K562 (cell line): ENCODE results near the gene SEMA3A. TPM values are rescaled to one million over a fixed set of nuclear protein-coding genes. Genes with fewer than 3 reads are reported as not detected.

ENCODE experiments used
- CAMTA2 ChIP-seq: fragments of 250-450 bp; sonication (Bioruptor Pico); conservative IDR thresholded peaks from 2 replicates; pipeline ENCODE4 v1.5.1; 2022
- FOXP1 ChIP-seq: sonication (generic); formaldehyde crosslinking; IDR thresholded peaks from 2 replicates; pipeline ENCODE4 v1.8.0; 2022; ENCODE audit warnings: mild to moderate bottlenecking, missing genetic modification reagents
- SMC3 ChIP-seq: conservative IDR thresholded peaks from 2 replicates; pipeline ENCODE4 v1.6.1; 2011; ENCODE audit warnings: low read depth, low read length, improper control_type of control experiment; ENCODE audit not compliant: insufficient read depth
- TAL1 ChIP-seq: fragments of 450-650 bp; IDR thresholded peaks from 2 replicates; pipeline ENCODE4 v1.6.1; 2016; ENCODE audit warnings: mild to moderate bottlenecking
- TEAD2 ChIP-seq: fragments of 450-650 bp; IDR thresholded peaks from 2 replicates; pipeline ENCODE4 v1.6.1; 2016; ENCODE audit warnings: missing genetic modification characterization, control low read depth, missing compliant biosample characterization
- ZFX ChIP-seq: sonication (generic); formaldehyde crosslinking; IDR thresholded peaks from 2 replicates; pipeline ENCODE4 v1.8.0; 2022; ENCODE audit warnings: mild to moderate bottlenecking, missing genetic modification reagents, moderate library complexity
- ZNF583 ChIP-seq: fragments of 250-450 bp; sonication (Bioruptor Pico); IDR thresholded peaks from 2 replicates; pipeline ENCODE4 v1.4.0; 2020
- polyA plus RNA-seq, 8 experiments: library from polyadenylated mRNA; depleted of rRNA in 4 of 8; stranded (reverse) in 5 of 8; unstranded in 3 of 8; fragments of >200 nt; fragmentation: Nextera tagmentation in 2 of 8; fragmentation: Illumina TruSeq in 1 of 8; extraction: Ambion mirVana in 2 of 8; extraction: Trizol in 1 of 8; gene quantifications; 2 replicates each; pipeline versions ENCODE4 v1.2.1 to v1.2.3, GENCODE V29; 2011 to 2014; ENCODE audit warnings: inconsistent platforms in 1 of 8, missing spikeins in 1 of 8
- total RNA-seq, 7 experiments: library from RNA; depleted of rRNA in 6 of 7; stranded (reverse); fragments of >200 nt in 6 of 7; fragmentation: Illumina TruSeq in 2 of 7; extraction: Trizol in 2 of 7; gene quantifications; 2 replicates each; pipeline versions ENCODE4 v1.2.1 to v1.2.3, GENCODE V29; 2011 to 2021; ENCODE audit warnings: low replicate concordance in 1 of 7
- TF ChIP-seq, protein P1 (sequence below): fragments of 250-450 bp; sonication (Bioruptor Pico); IDR thresholded peaks from 2 replicates; pipeline ENCODE4 v1.5.0; 2020; ENCODE audit warnings: mild to moderate bottlenecking
- TF ChIP-seq, protein P2 (sequence below), 2 experiments: fragments of 250-450 bp in 1 of 2; fragments of 450-650 bp in 1 of 2; sonication (Bioruptor Pico) in 1 of 2; IDR thresholded peaks; 2 replicates each; pipeline versions ENCODE4 v1.6.1 to v1.8.0; 2016 to 2021; ENCODE audit warnings: mild to moderate bottlenecking in 2 of 2, moderate library complexity in 2 of 2, missing compliant biosample characterization in 1 of 2, missing genetic modification characterization in 1 of 2
- TF ChIP-seq, protein P3 (sequence below): sonication (generic); formaldehyde crosslinking; IDR thresholded peaks from 2 replicates; pipeline ENCODE4 v1.8.0; 2022; ENCODE audit warnings: mild to moderate bottlenecking, missing genetic modification reagents, borderline replicate concordance

Gene SEMA3A
- total and polyA plus RNA-seq, 9 of the 15 experiments (the other 6 are each of a cell fraction or from before 2014, with no cell fraction given), result 0.36 to 3.0 (median 1.1) TPM

DNA sequence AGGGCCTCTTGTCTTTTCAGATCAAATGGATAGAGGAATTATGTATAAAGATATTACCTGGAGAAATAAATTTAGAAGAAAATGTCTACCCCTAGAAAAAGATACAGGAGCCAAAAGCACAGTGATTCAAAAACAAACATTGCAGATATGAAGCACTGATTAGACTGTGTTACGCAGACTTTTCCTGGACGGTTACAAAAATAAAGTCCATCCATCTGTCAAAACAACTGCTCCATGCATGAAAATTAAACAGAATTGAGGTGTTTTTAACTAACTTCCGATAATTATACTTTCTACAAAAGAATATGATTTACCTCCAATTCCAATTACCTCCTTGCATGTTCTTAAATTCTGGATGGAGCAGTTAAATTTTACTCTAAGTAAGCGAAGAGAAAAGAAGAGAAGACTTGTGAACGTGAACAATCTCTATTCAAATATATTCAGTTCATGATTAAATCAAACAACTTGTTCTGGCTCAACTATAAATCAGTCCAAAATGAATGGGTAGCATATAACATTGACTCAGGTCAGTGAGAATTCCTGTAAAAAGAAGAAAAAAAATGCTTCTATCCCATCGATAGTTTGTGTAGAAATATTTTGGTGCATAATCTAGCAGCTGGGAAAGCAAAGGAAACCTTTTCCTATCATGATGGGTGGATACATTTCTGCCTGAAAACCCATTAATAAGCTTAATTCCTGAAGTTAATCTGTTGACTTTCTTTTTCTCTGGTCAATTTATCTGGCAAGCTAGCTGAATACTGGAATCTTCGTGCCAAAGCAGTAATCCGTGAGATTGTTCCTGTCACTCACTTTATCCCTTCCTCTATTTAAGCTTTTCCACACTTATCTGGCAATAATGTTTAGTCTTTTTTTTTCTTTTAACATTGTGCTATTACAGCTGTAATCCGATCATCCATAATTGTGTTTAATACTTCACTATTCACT lies 80.4 kb downstream of the SEMA3A start (continued):
- TF ChIP-seq, protein P1, sequence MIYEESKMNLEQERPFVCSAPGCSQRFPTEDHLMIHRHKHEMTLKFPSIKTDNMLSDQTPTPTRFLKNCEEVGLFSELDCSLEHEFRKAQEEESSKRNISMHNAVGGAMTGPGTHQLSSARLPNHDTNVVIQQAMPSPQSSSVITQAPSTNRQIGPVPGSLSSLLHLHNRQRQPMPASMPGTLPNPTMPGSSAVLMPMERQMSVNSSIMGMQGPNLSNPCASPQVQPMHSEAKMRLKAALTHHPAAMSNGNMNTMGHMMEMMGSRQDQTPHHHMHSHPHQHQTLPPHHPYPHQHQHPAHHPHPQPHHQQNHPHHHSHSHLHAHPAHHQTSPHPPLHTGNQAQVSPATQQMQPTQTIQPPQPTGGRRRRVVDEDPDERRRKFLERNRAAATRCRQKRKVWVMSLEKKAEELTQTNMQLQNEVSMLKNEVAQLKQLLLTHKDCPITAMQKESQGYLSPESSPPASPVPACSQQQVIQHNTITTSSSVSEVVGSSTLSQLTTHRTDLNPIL (CRISPR knock-in tag), result no peak
- TF ChIP-seq, protein P2, sequence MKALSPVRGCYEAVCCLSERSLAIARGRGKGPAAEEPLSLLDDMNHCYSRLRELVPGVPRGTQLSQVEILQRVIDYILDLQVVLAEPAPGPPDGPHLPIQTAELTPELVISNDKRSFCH (CRISPR knock-in tag; IDR thresholded peaks at IDR 0.05), result no peak
- TF ChIP-seq, protein P2 (tag; IDR thresholded peaks at IDR 0.05), result no peak
- no peak for TF ChIP-seq ZNF583 (CRISPR knock-in tag)
- no peak for TF ChIP-seq CAMTA2 (CRISPR knock-in tag)
- TF ChIP-seq FOXP1 (CRISPR knock-in tag), result no peak
- TF ChIP-seq TEAD2 (tag), result no peak
- TF ChIP-seq SMC3, result no peak
- TF ChIP-seq, protein P3, sequence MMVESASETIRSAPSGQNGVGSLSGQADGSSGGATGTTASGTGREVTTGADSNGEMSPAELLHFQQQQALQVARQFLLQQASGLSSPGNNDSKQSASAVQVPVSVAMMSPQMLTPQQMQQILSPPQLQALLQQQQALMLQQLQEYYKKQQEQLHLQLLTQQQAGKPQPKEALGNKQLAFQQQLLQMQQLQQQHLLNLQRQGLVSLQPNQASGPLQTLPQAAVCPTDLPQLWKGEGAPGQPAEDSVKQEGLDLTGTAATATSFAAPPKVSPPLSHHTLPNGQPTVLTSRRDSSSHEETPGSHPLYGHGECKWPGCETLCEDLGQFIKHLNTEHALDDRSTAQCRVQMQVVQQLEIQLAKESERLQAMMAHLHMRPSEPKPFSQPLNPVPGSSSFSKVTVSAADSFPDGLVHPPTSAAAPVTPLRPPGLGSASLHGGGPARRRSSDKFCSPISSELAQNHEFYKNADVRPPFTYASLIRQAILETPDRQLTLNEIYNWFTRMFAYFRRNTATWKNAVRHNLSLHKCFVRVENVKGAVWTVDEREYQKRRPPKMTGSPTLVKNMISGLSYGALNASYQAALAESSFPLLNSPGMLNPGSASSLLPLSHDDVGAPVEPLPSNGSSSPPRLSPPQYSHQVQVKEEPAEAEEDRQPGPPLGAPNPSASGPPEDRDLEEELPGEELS, result no peak
- no peak for TF ChIP-seq ZFX (CRISPR knock-in tag)
- no peak for TF ChIP-seq TAL1
